Osteoblast (primary cell): ENCODE measurements around the gene COA1. TPM values are rescaled to one million over a fixed set of nuclear protein-coding genes. Genes with fewer than 3 reads are reported as not detected.

Experiments used
- DNase-seq: peaks from one replicate; pipeline ENCODE4 v3.0.0; 2011; ENCODE audit warnings: low spot score, mixed read lengths; ENCODE audit not compliant: insufficient read length; ENCODE audit errors: missing footprints
- H2AFZ ChIP-seq: 2 replicates; pipeline ENCODE4 v1.6.0; 2011; ENCODE audit warnings: mild to moderate bottlenecking, low read length
- H3K27ac ChIP-seq: 2 replicates; pipeline ENCODE4 v1.5.1; 2011; ENCODE audit warnings: mild to moderate bottlenecking, low read depth, low read length, moderate library complexity
- H3K27me3 ChIP-seq: 2 replicates; pipeline ENCODE4 v1.6.0; 2012; ENCODE audit warnings: mild to moderate bottlenecking, control low read depth, inconsistent platforms, low read length, moderate library complexity; ENCODE audit not compliant: insufficient read depth
- H3K36me3 ChIP-seq: 2 replicates; pipeline ENCODE4 v1.5.1; 2011; ENCODE audit warnings: mild to moderate bottlenecking, low read length, control low read depth, moderate library complexity; ENCODE audit not compliant: insufficient read depth
- H3K4me1 ChIP-seq: 2 replicates; pipeline ENCODE4 v1.5.1; 2011; ENCODE audit warnings: mild to moderate bottlenecking, low read length, control low read depth, moderate library complexity; ENCODE audit not compliant: insufficient read depth
- H3K4me2 ChIP-seq: 2 replicates; pipeline ENCODE4 v1.6.0; 2011; ENCODE audit warnings: mild to moderate bottlenecking, low read length; ENCODE audit not compliant: insufficient read depth
- H3K4me3 ChIP-seq: fragments of 200-600 bp; sonication (generic); 3 replicates; pipeline ENCODE4 v1.5.1; 2012; ENCODE audit warnings: mild to moderate bottlenecking, low read length, inconsistent platforms; ENCODE audit not compliant: insufficient read depth
- H3K79me2 ChIP-seq: 2 replicates; pipeline ENCODE4 v1.6.0; 2012; ENCODE audit warnings: mild to moderate bottlenecking, low read length, control low read depth, inconsistent platforms; ENCODE audit not compliant: insufficient read depth
- H3K9me3 ChIP-seq: 2 replicates; pipeline ENCODE4 v1.5.1; 2011; ENCODE audit warnings: low read depth, low read length, control low read depth
- H4K20me1 ChIP-seq: 2 replicates; pipeline ENCODE4 v1.6.0; 2012; ENCODE audit warnings: mild to moderate bottlenecking, low read length, control low read depth; ENCODE audit not compliant: insufficient read depth
- total RNA-seq: library from RNA; depleted of rRNA; stranded (reverse); fragments of >200 nt; gene quantifications from 2 replicates; pipeline ENCODE4 v1.2.3, GENCODE V29; 2012
- TF ChIP-seq, protein P1 (sequence below): IDR thresholded peaks from 2 replicates; pipeline ENCODE4 v1.5.1; 2011; ENCODE audit warnings: mild to moderate bottlenecking, low read depth, low read length, moderate library complexity; ENCODE audit errors: extremely low read depth

The COA1 gene
- total RNA-seq, 1 donor, result 34.0 TPM

DNA sequence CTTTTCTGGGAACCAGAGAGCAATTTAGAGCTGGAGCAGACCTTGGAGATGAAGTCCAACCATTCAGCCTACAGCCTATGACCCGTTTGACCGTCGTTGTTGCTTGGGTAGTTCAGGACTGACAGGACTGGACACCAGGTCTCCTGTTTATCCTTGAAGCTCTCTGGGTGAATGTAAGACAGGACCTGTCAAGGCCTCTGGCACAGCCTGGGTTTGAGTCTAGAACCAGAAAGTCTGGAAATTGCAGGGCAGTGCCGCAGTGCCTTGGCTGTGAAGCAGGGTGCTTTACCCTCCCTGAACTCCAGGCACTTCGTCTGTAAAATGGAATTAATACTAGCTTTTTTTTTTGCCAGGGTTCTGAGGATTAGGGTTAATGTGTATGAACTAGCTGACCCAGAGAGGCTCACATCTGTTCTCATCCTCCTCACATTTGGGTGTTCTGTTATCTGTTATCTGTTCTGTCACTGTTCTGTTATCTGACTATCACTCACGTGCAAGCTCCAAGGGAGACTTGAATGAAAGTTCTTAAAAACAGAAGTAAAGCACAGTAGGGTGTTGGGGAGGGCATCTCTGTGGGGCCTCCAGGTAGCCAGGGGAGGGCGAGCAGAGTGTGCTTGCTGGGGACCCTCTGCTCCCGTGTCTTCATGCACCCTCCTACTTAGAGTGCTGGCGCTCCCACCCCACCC lies 39.0 kb upstream of the COA1 start:
- H4K20me1 ChIP-seq, result peaks cover 8% of the 10 kb centered on the region
- no peaks in the 10 kb centered on the region for H3K9me3 ChIP-seq
- no peaks in the 10 kb centered on the region for H3K36me3 ChIP-seq
- H3K4me2 ChIP-seq, result no peak overlapping the region
- no peak overlapping the region for H3K27ac ChIP-seq
- no peak overlapping the region for H2AFZ ChIP-seq
- no peak overlapping the region for H3K4me3 ChIP-seq
- DNase-seq, result no peak
- H3K79me2 ChIP-seq, result no peaks in the 10 kb centered on the region
- no peaks in the 10 kb centered on the region for H3K27me3 ChIP-seq
- TF ChIP-seq, protein P1, sequence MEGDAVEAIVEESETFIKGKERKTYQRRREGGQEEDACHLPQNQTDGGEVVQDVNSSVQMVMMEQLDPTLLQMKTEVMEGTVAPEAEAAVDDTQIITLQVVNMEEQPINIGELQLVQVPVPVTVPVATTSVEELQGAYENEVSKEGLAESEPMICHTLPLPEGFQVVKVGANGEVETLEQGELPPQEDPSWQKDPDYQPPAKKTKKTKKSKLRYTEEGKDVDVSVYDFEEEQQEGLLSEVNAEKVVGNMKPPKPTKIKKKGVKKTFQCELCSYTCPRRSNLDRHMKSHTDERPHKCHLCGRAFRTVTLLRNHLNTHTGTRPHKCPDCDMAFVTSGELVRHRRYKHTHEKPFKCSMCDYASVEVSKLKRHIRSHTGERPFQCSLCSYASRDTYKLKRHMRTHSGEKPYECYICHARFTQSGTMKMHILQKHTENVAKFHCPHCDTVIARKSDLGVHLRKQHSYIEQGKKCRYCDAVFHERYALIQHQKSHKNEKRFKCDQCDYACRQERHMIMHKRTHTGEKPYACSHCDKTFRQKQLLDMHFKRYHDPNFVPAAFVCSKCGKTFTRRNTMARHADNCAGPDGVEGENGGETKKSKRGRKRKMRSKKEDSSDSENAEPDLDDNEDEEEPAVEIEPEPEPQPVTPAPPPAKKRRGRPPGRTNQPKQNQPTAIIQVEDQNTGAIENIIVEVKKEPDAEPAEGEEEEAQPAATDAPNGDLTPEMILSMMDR, result no peak
- peaks cover 13% of the 10 kb centered on the region for H3K4me1 ChIP-seq

DNA sequence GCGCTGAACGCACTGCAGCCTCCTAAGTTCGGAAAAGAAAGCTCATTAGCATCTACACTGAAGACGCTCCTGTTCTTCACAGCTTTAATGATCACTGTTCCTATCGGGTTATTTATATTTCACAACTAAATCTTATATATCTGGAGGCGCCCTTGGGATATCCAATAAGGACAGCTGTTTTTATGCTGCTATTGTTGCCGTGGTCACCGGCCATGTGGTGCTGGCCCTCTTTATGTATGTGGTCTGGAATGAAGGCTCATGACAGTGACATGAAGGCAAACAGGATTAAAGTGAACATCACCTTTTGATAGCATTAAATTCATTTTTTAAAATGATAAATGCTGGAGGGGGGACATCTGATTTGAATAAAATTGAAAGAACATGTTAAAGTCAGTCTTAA lies 38.0 kb upstream of the COA1 start:
- Histone ChIP-seq H3K27me3 (no peaks in the 10 kb centered on the region), H3K9me3 (no peaks in the 10 kb centered on the region), H4K20me1 (peaks cover 8% of the 10 kb centered on the region), H3K36me3 (no peaks in the 10 kb centered on the region), H3K4me2 (no peak overlapping the region), H3K27ac (no peak overlapping the region), H2AFZ (no peak overlapping the region), H3K4me3 (no peak overlapping the region), H3K79me2 (peaks cover 3% of the 10 kb centered on the region), H3K4me1 (peaks cover 14% of the 10 kb centered on the region)
- TF ChIP-seq, protein P1, result no peak
- DNase-seq, result peak; percentile 26

DNA sequence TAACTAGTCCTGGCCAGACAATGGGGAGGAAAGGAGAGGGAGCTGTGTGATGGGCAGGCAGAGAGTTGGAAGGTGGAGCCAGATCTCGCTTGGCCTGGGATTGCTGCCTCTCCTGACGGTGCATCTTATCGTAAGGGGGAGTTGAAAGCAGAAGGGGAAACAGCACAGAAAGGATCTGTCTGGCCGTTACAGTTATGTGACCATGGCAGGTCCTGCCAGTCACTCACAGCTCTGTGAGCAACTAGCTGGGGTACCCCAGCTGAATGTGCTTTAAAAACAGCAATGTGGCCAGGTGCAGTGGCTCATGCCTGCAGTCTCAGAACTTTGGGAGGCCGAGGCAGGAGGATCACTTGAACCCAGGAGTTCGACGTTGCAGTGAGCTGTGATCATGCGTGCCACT lies 37.2 kb upstream of the COA1 start:
- Histone ChIP-seq H3K27ac (no peak overlapping the region), H3K9me3 (no peaks in the 10 kb centered on the region), H4K20me1 (peaks cover 8% of the 10 kb centered on the region), H3K27me3 (no peaks in the 10 kb centered on the region), H2AFZ (no peak overlapping the region), H3K79me2 (peaks cover 3% of the 10 kb centered on the region), H3K4me3 (no peak overlapping the region), H3K36me3 (no peaks in the 10 kb centered on the region), H3K4me1 (peaks cover 17% of the 10 kb centered on the region), H3K4me2 (no peak overlapping the region)
- no peak for DNase-seq
- TF ChIP-seq, protein P1, result no peak

DNA sequence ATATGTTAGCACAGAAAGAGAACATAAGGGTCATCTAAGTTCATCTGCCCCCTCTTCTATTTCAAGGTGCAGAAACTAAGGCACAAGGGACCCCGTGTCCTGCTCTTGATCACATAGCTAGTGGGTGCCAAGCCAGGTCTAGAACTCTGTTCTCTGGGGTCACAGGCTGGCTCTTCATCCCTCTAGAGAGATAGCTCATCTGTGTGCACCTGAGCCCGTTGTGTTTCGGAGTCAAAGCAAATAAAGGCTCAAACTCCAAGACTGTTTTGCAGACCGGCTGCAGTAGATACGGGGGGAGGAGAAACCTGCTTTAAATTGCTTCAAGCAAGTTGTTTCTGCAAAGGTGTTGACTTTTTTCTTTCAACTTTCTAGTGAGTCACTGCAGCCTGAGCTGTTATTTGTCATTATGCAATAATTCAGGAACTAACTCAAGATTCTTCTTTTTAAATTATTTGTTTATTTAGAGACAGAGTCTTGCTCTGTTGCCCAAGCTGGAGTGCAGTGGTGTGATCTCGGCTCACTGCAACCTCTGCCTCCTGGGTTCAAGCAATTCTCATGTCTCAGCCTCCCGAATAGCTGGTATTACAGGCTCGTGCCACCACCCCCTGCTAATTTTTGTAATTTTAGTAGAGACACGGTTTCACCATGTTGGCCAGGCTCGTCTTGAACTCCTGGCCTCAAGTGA lies 35.6 kb upstream of the COA1 start:
- H3K36me3 ChIP-seq, result no peaks in the 10 kb centered on the region
- no peaks in the 10 kb centered on the region for H3K9me3 ChIP-seq

More for the DNA sequence above, 35.6 kb upstream of the COA1 start:
- peaks cover 7% of the 10 kb centered on the region for H4K20me1 ChIP-seq
- DNase-seq, result no peak
- no peak overlapping the region for H3K4me2 ChIP-seq
- H2AFZ ChIP-seq, result no peak overlapping the region
- peaks cover 17% of the 10 kb centered on the region for H3K4me1 ChIP-seq
- H3K27ac ChIP-seq, result no peak overlapping the region
- TF ChIP-seq, protein P1, result no peak
- H3K27me3 ChIP-seq, result no peaks in the 10 kb centered on the region
- H3K4me3 ChIP-seq, result no peak overlapping the region
- H3K79me2 ChIP-seq, result peaks cover 3% of the 10 kb centered on the region
